ENCODE measurements around the gene UNKL. TPM values are rescaled to one million over a fixed set of nuclear protein-coding genes. Genes with fewer than 3 reads are reported as not detected.
A peak's percentile ranks its signal among the peaks of the same experiment; 100 is the strongest.

The UNKL gene
- total and polyA plus RNA-seq, 2 of the 8 experiments (the other 6 are each of a cell fraction or from before 2014, with no cell fraction given) = 25.1 to 31.8 TPM

GRCh38 chr16:1429012-1429411, 14.5 kb upstream of the UNKL start:
- CTCF ChIA-PET (ENCODE audit: partially characterized antibody) = interaction anchor here (0.6 to 3.9 kb wide), 9 partner anchors 10 to 325 kb away, joined by 3 to 30 read pairs (median 5); partner anchors contain the start of gene CCDC154
- no peak for FAIRE-seq

More at GRCh38 chr16:1429012-1429411, 14.5 kb upstream of the UNKL start:
- H2BK120ac ChIP-seq (replicated peaks; ENCODE audit: low read depth, low read length) = no peak overlapping the region
- no peak overlapping the region for H3K14ac ChIP-seq (ENCODE audit: insufficient read length)
- no peaks in the 10 kb centered on the region for H3K79me1 ChIP-seq (ENCODE audit: low read depth, low read length)
- no peak overlapping the region for H3K56ac ChIP-seq (replicated peaks; ENCODE audit: insufficient read length, low read depth, low read length)
- no peaks in the 10 kb centered on the region for H3K36me3 ChIP-seq (ENCODE audit: control insufficient read depth in 2 of 4, insufficient read depth in 4 of 4, low read length in 3 of 4)
- peak in 1 of 2 experiments; percentile 41 for DNase-seq (ENCODE audit: low read depth in 1 of 2, low spot score in 2 of 2)
- peak overlapping the region; percentile 78 for H3K4ac ChIP-seq (replicated peaks; ENCODE audit: insufficient read length, low read depth, low read length)
- no peak overlapping the region for H3K27ac ChIP-seq (ENCODE audit: low read depth, low read length)
- no peak overlapping the region for H2BK5ac ChIP-seq (ENCODE audit: low read depth, low read length)
- no peaks in the 10 kb centered on the region for H3K23me2 ChIP-seq (ENCODE audit: low read depth, low read length)
- H3K4me2 ChIP-seq (ENCODE audit: insufficient read depth in 1 of 2, low read depth in 2 of 2, low read length in 2 of 2) = no peak overlapping the region
- H4K20me1 ChIP-seq (replicated peaks in 1 of 2; ENCODE audit: control insufficient read depth in 1 of 2, insufficient read depth in 2 of 2, low read length in 2 of 2) = no peaks in the 10 kb centered on the region
- H3K79me2 ChIP-seq (ENCODE audit: control insufficient read depth in 1 of 2, insufficient read depth in 2 of 2, low read length in 2 of 2) = no peaks in the 10 kb centered on the region
- H3K9ac ChIP-seq (replicated peaks in 1 of 4; ENCODE audit: extremely low read depth in 1 of 4, low read depth in 3 of 4, low read length in 3 of 4) = no peak overlapping the region
- no peak overlapping the region for H2BK20ac ChIP-seq (ENCODE audit: low read length)
- no peak overlapping the region for H2AK5ac ChIP-seq (ENCODE audit: low read depth, low read length)
- POLR2A ChIA-PET (ENCODE audit: partially characterized antibody) = interaction anchor here (0.6 to 4.3 kb wide), 5 partner anchors 8 to 30 kb away, joined by 3 to 22 read pairs (median 5); partner anchors contain the start of genes CCDC154 and UQCC4
- H3K9me3 ChIP-seq (ENCODE audit: insufficient read depth in 2 of 2, low read depth in 1 of 2, low read length in 1 of 2) = no peaks in the 10 kb centered on the region
- 90% methylated on average over 8 of the region's 11 CpGs; no CpG with 5 or more reads in 1 of the 2 experiments for WGBS, 2 experiments (ENCODE audit: extremely low coverage in 1 of 2, insufficient coverage in 1 of 2, insufficient read length in 1 of 2, insufficient replicate concordance in 2 of 2, low coverage in 1 of 2, low lambda C conversion rate in 2 of 2, missing lambda C conversion rate in 1 of 2)
- peak overlapping the region; percentile 44; the same call in 1 of the 2 replicates for H2BK12ac ChIP-seq (ENCODE audit: low read depth, low read length)
- H3K18ac ChIP-seq (ENCODE audit: extremely low read depth, low read length) = no peak overlapping the region
- H3K4me1 ChIP-seq (replicated peaks in 1 of 4; ENCODE audit: control insufficient read depth in 3 of 4, insufficient read depth in 4 of 4, low read length in 3 of 4) = no peaks in the 10 kb centered on the region; a peak in 2 of 7 replicates
- H2BK15ac ChIP-seq (ENCODE audit: low read length) = no peak overlapping the region
- no peak overlapping the region for H2AFZ ChIP-seq (ENCODE audit: low read length)
- H3K4me3 ChIP-seq (ENCODE audit: extremely low read depth in 1 of 4, insufficient read depth in 2 of 4, low read depth in 3 of 4, low read length in 4 of 4) = no peak overlapping the region
- H4K91ac ChIP-seq (replicated peaks; ENCODE audit: insufficient read length, low read length) = peak overlapping the region; percentile 65
- no peak overlapping the region for H3K23ac ChIP-seq (ENCODE audit: insufficient read length)
- peak overlapping the region; percentile 97 for H4K8ac ChIP-seq (ENCODE audit: extremely low read depth, insufficient read depth, low read length)
- no peaks in the 10 kb centered on the region for H3K27me3 ChIP-seq (replicated peaks in 1 of 4; ENCODE audit: control insufficient read depth in 3 of 4, extremely low read depth in 1 of 4, insufficient read depth in 3 of 4, low read length in 3 of 4)
- no peak for TF ChIP-seq RFX5 (IDR thresholded peaks at IDR 0.05; ENCODE audit: borderline replicate concordance, low read depth, low read length)
- no peak for TF ChIP-seq EP300 (IDR thresholded peaks at IDR 0.05; ENCODE audit: borderline replicate concordance in 1 of 2, low read depth in 2 of 2, low read length in 2 of 2)
- no peak overlapping the region for H4K5ac ChIP-seq (ENCODE audit: insufficient read length, low read depth, low read length)
